GM11168 (cell line): ENCODE measurements around the gene ESD.
"Not testable (repeated sequence)": the region's sequence is repeated elsewhere in the genome, so short reads cannot be mapped to it uniquely, and the experiment has no call there.

Source experiments
- in situ Hi-C: fragments of 300-500 bp; cut with MboI; formaldehyde crosslinking; loops from one replicate; pipeline ENCODE4 v1.12.0; 2022; ENCODE audit warnings: low sequenced_read_pairs; ENCODE audit not compliant: unreplicated experiment

ESD gene

DNA sequence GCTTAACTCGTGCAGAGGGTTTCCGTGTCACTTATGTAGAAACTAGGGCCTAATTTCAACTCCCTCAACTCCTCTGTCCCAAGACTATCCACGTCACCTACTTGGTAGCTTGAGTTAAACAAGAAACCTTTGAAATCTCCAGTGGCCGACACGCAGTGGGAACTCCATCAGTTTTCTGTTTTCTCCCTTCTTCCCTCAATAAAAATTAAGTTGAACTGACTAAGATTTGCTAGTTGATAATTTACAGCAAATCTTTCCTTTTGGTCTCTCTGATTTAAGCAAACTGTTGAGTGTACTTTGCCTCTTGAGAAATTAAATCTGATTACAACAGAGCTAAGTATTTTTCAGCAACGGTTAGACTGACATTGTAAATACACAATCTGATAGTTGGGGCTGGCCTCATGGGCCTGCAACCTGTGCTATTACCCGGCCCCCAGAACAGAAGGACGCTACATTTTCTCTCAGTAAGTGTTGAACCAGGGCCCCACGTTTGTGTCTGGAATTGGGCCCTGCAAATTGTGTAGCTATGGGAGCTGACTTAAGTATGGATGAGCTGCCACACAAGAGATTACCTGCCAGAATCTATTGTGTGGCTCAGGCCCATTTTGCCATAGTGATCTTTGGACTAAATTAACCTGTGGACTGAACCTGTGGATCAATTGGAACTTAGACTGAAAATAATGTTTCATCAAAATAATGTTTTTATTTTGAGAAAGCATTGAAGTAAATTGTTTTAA, 708 bp upstream of the ESD start:
- in situ Hi-C loops = no loop called here

DNA sequence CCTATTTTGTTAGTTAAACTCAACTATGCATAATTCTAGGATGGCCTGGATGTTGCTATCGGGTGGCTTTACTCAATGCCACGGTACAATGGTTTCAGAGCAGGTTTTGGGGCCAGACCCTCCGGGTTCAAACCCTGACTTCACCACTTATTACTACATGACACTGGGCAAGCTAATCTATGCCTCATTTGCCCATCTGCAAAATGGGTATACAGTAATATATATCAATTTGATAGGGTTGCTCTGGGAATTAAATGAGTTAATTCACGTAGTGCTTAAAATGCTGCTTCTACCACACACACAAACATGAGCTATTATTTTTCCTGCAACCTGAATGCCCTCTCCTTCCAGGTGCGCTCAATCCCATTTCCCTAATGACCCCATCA, 839 bp downstream of the ESD start:
- in situ Hi-C loops = no loop called here

DNA sequence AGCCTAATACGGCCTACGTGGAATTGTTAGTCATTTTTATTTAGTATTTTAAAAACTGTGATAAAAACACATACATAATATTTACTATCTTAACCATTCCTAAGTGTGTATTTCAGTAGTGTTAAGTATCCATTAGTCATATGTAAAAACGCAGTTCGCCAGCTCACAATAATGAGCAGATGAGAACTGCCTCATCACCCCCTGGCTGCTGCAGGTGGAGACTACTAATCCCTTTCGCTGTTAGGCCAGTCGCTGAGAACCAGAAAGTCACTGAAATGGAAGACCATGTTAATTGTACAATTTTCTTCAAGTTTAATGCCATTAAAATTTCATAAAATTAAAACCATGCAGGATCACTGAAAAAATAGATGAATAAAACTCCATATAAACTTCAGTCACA, 1.6 kb downstream of the ESD start:
- in situ Hi-C loops = no loop called here

DNA sequence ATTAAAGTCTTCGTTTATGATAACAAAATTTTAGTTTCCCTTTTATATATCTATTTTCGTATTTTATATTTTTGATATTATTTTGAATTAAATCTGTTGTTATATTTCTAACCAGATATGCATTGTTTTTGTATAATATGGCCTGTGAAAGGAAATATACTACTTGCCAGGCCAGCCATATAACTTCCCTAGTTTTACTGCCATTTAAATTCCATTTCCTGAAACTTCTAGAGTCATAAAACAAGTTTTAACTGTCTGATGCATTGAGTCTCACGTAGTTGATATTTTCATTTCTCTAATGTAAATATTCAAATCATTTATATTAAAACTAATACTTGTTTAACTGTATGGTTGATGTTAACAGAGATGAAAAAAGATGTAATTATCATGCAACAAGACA, 13.5 kb downstream of the ESD start:
- in situ Hi-C loops = no loop called here

DNA sequence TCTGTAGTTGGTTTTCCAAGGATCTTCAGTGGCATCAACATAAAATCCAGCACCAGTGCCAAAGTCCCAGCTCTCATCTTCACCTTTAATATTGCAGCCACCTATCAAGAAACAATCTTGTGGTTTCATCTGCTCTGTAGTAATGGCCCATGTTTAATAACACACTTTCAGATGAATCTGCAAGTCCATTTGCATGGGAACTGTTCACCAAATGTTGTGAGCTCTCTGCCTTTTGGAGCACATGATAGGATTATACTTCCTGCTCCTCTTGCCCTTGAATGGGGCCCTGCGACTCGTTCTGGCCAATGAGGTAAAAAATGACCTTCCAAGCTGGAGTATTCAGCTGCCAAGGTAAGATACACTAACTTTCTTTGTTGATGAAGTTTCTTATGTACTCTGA, 14.3 kb downstream of the ESD start:
- in situ Hi-C loops = no loop called here

DNA sequence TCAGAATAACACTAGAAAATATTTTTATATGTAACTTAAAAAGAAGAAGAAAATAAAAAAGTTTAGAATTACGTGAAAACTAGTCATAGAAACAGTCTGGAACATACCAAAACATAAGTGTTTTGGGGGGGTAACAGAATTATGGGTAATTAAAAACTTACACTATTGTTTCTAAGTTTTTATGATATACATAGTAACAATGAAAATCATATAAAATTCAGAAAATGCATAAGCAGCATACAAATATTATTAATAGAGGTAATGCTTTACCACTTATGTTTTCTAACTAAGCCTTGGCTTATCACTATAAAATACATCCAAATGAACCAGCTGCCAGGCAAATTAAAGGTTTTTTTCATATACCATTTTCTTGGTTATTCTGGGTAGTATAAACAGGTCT, 14.9 kb downstream of the ESD start:
- in situ Hi-C loops = no loop called here

DNA sequence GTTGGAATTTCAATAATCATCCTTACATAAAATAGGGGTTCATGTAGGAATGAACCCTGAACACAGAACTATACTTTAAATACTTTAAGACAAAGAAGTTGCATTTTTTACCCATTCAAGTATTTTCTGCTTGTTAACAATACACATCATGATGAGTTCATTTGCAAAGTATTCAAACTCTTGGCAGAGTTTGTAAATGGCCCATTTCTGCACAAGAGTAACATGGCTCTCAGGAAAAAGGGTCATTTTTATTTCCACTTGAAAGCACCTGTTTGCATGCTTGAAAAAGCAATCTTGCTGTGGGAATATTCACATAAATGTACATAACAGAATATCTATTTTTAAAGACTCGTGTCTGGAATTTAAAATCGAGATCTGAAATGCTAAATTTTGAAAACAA, 18.1 kb downstream of the ESD start:
- in situ Hi-C loops = no loop called here

DNA sequence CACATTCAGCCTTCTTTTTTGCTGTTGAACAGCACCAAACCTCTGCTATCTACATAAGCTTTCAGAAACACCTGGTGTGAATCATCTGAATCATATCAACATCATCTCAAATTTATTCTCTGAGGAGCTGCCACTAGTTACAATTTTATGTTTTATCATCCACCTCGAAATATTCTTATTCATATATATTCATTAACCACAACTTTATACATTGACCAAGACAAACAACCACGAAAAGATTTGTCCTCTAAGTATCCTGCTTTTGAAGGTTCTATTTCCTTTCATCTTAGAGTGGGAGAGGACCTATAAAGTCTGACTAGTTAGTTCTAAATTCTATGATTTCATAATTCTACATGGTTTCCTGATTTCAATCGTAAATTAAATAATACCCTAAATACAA, 18.9 kb downstream of the ESD start:
- in situ Hi-C loops = no loop called here

DNA sequence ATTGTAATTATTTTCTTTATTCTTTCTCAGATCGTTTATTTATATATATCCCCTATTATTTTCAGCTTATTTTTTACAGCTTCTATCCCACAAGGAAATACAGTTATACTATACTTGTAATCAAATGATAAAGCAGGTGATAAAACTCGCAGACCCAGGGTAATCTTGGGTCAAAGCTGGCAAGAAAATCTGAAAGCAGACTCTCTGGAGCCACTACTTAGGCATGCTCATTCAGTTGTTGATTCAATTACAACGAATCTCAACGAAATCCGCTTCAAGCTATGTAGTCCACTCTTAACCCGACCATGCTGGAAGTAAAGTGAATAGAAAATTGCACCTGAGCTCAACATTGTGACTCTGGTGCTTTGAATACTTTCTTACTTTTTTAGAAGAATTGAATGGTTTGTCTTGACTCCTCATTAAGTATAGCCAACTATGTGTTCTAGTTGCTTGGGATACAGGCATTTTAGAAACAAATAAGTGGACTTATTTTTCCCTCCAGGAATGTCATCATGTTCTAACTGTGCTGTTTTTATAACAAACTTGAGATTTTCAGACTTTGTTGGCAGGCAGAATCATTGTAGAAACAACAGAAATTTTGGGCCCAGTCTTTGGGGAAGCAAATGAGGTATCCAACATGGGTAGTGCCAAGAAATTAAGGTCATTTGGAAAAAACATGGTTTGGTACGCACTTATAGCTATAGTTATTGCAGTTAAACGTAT, 21.4 kb downstream of the ESD start:
- in situ Hi-C loops = no loop called here

DNA sequence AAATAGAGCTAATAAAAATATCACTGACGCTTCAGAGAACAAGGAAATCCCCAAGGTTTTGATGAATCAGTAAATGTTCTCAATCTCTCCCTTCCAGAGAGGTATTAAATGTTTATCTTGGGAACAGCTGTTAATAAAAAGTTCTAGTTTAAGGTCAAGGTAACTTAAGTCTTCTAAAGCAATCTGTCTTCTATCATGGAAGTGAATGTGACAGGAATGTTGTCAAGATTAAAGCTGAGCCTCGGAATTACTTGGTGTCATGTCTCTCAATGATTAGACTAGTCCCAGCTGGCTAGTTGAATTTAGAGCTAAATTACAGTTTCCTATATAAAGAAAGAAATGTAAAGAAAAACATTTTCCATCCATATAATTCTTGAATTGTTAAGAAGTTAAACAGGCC, 23.4 kb downstream of the ESD start:
- in situ Hi-C loops = no loop called here

DNA sequence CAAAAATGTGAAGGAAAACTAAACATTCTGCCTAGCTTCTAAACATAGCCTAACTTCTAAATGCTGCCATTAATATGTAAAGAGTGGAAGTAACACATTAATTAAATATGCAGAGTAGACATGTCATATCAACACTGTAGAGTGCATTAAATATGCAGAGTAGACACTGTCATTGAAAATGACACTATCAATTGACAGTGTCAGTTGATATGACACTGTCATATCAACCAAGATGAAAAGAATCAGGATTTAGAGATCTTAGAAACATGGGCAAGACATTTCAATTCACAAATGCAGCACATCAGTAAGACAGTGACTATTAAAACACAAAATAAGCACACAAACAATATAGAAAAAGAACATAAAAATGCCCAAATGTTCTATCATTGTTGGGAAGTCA, 25.3 kb downstream of the ESD start:
- in situ Hi-C loops = no loop called here

DNA sequence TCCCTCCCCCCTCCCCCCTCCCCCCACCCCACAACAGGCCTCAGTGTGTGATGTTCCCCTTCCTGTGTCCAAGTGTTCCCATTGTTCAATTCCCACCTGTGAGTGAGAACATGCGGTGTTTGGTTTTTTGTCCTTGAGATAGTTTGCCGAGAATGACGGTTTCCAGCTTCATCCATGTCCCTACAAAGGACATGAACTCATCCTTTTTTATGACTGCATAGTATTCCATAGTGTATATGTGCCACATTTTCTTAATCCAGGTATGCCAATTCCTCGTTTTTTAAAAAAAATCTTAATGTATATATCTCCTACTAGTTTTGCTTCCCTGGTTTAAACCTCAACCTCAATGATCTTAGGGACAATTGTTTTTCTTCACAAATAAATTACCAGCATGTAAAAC, 27.0 kb downstream of the ESD start:
- in situ Hi-C loops = not testable (repeated sequence)

DNA sequence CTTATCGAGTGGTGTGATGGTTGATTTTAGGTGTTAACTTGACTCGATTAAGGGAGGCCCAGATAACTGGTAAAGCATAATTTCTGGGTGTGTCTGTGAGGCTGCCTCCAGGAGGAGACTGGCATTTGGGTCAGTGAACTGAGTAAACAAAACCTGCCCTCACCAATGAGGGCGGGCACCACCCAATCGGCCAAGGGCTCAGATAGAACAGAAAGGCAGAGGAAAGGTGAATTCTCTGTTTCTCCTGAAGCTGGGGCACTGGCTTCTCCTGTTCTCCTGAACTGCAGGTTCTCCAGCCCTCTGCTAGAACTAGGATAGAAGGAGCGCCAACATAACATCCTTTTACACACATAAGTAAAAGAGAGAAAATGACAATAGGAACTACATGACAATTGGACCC, 35.1 kb downstream of the ESD start:
- in situ Hi-C loops = no loop called here

DNA sequence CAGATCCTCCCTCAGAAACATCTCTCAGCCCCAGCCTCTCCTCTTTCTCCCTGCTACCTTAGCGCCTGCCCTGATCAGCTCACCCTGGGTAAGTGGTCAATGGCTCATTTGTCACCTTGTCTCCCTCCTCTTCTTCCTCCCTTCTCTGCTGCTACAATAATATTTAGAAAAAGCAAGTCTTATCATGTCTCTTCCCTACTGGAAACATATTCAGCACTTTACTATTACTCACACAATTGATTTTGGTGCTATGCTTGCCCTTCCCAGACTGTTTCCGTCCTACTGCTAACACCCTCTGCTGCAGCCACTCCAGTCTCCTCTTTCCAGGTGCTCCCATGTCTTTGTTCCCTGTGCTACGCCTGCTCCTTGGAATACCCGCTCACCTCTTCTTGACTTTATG, 35.8 kb downstream of the ESD start:
- in situ Hi-C loops = no loop called here

DNA sequence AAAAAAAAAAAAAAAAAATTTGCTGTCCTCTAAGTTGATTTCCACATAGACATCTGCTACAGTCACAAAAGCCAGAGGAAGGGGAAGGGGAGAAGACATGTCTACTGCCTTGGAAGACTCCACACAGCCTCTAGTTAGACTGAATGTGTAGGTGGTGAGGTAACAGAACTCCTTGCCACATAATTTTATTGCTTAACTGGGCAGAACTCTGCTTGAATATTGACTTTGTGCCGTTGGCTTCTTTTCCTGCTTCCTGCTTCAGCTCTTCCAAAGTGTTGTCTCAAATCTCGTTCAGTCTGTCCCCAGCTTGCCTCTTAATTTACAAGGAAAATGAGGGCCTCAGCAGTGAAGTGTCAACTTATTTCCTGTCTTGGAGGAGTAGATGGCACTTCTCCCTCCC, 37.1 kb downstream of the ESD start:
- in situ Hi-C loops = no loop called here

DNA sequence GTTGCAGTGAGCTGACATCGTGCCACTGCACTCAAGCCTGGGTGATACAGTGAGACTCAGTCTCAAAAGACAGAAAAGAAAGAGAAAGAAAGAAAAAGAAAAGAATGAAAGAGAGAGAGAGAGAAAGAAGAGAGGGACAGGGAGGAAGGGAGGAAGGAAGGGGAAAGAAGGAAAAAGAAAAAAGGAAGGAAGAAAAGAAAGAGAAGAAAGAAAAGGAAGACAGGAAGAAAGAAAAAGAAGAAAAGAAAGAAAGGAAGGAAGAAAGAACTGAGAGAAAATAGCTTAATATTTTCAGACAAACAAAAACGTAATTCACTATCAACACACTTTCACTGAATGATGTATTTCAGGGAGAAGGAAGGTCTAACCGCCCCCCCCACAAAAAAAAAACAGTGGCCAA, 39.3 kb downstream of the ESD start:
- in situ Hi-C loops = no loop called here

DNA sequence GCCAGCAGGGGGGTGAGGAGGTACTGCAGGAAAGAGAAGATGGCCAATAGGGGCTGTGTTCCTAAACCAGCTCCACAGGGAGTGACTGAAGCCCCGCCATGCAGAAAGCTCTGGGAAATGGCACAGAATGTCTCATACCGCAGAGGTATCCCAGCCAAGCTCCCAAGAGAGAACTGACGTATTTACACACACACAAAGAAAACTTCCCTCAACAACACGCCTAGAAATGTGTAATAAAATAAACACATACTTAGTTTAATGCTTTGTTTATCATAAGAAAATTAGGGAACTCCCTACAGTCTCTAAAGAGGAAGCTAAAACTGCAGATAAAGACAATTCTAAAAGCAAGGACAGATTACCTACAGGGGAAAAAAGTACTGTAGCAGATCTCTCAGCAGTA, 40.0 kb downstream of the ESD start:
- in situ Hi-C loops = no loop called here

DNA sequence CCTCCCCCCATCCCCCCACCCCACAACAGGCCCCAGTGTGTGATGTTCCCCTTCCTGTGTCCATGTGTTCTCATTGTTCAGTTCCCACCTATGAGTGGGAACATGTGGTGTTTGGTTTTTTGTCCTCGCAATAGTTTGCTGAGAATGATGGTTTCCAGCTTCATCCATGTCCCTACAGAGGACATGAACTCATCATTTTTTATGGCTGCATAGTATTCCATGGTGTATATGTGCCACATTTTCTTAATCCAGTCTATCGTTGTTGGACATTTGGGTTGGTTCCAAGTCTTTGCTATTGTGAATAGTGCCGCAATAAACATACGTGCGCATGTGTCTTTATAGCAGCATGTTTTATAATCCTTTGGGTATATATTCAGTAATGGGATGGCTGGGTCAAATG, 41.5 kb downstream of the ESD start:
- in situ Hi-C loops = not testable (repeated sequence)

DNA sequence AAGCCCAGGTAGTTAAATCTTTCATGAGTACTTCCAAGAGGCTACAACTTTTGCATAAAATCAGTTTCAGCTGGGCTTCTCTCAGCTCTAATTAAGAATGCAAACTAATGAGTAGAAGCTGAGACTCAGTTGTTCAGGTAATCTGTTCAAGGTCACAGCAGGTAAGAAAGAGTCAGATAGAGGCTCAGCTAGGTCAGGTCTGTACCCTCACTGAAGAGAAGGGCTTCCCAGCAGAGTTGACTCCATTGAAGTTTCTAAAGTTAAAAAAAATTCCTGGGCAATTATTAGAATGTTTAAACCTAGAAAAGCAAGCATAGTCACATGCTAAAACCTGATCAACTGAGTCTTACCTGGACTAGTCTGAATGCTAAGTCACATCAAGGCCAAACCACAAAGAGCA, 42.1 kb downstream of the ESD start:
- in situ Hi-C loops = no loop called here

DNA sequence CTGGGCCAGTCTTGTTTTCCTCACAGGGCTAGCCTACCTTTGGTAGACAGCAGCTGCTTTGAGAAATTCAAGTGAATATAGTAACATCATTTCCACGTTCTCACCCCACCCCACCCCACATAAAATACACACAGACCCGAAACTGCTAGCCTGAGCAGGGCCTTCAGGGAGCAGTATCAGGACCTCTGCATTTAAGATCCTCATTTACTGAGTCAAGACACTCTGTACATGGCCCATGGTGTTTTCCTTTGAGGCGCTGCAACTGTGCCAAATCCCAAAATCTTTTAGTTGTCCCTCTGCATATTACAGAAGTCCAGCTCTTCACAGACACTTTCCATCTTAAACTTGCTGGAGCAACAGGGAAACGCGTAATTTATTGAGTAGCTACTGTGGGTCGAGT, 43.0 kb downstream of the ESD start:
- in situ Hi-C loops = no loop called here

DNA sequence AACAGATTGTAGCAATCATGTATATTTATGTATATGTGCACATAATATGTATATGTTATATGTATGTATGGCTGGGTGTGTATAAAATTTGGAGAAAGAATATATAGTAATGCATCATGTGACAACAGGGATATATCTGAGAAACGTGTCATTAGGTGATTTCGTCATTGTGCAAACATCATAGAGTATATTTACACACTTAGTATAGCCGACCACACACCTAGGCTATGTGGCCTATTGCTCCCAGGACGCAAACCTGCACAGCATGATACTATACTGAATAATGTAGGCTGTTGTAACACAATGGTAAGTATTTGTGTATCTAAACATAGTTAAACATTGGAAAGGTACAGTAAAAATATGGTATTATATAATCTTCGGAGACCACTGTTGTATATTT, 43.8 kb downstream of the ESD start:
- in situ Hi-C loops = no loop called here
